K562 (cell line): ENCODE measurements around the gene GGT6. TPM values are rescaled to one million over a fixed set of nuclear protein-coding genes. Genes with fewer than 3 reads are reported as not detected.
A peak's percentile ranks its signal among the peaks of the same experiment; 100 is the strongest.

ENCODE experiments used
- ATAC-seq: fragments of 200-7000 bp; cut with Tn5 transposase; 3 replicates; pipeline ENCODE4 v1.9.1; 2020; ENCODE audit warnings: moderate library complexity
- BruUV-seq: library from RNA; stranded (reverse); fragments of 400-500 nt; replicated peaks from 2 replicates; lab custom pipeline; 2021; lab: Mats Ljungman, UMichigan
- CTCF ChIA-PET: fragments of 300-600 bp; formaldehyde crosslinking; extraction: SDS; loops from one replicate; lab custom pipeline; 2021; ENCODE audit warnings: low intra/inter-chr PET ratio; lab: Yijun Ruan, JAX
- POLR2A ChIA-PET: fragments of 300-600, 350-650 bp; sonication (Branson Sonifier 250); formaldehyde crosslinking; extraction: SDS; loops from one replicate; lab custom pipeline; 2021; ENCODE audit warnings: antibody characterized with exemption, inconsistent platforms; lab: Yijun Ruan, JAX
- DNase-seq, 4 experiments: peaks; one replicate each; pipeline versions ENCODE4 v3.0.0 to v3.0.0-alpha.2; 2011 to 2018; ENCODE audit warnings: low spot score in 3 of 4, mixed read lengths in 3 of 4; ENCODE audit errors: extremely low read depth in 1 of 4
- FAIRE-seq: peaks from 2 replicates; lab custom pipeline; 2011; peaks lifted over from hg19 to GRCh38; lab: Jason Lieb, UNC
- H2AFZ ChIP-seq: 2 replicates; pipeline ENCODE4 v1.6.0; 2011; ENCODE audit warnings: low read depth, low read length, control low read depth, inconsistent platforms
- H3K27ac ChIP-seq: fragments of 200-600 bp; 3 replicates; pipeline ENCODE4 v1.8.0; 2011; ENCODE audit warnings: low read depth, mild to moderate bottlenecking, control low read depth, inconsistent platforms, low read length, moderate library complexity, mixed read lengths; ENCODE audit errors: extremely low read depth
- H3K27me3 ChIP-seq, 2 experiments: fragments of 300-600 bp in 1 of 2; 2 replicates in 1 of 2; 3 replicates in 1 of 2; pipeline versions ENCODE4 v1.6.0 to v1.8.0; 2011; ENCODE audit warnings: inconsistent platforms in 2 of 2, low read length in 2 of 2, mild to moderate bottlenecking in 1 of 2, mixed read lengths in 1 of 2, moderate library complexity in 1 of 2; ENCODE audit not compliant: control insufficient read depth in 2 of 2, insufficient read depth in 2 of 2
- H3K36me3 ChIP-seq: fragments of 300-600 bp; 3 replicates; pipeline ENCODE4 v1.8.0; 2011; ENCODE audit warnings: mild to moderate bottlenecking, low read length, inconsistent platforms; ENCODE audit not compliant: control insufficient read depth, insufficient read depth
- H3K4me1 ChIP-seq, 2 experiments: fragments of 200-600 bp in 1 of 2; replicated peaks in 1 of 2; 2 replicates in 1 of 2; 3 replicates in 1 of 2; pipeline versions ENCODE4 v1.5.1 to v1.8.0; 2011; ENCODE audit warnings: inconsistent platforms in 2 of 2, low read length in 2 of 2, mild to moderate bottlenecking in 1 of 2, mixed read lengths in 1 of 2, moderate library complexity in 1 of 2; ENCODE audit not compliant: control insufficient read depth in 2 of 2, insufficient read depth in 2 of 2
- H3K4me2 ChIP-seq: 2 replicates; pipeline ENCODE4 v1.6.1; 2011; ENCODE audit warnings: low read length, control low read depth, inconsistent platforms, mixed read lengths; ENCODE audit not compliant: insufficient read depth
- H3K4me3 ChIP-seq: fragments of 200-600 bp; sonication (generic), shearing (Covaris generic); 2 replicates; pipeline ENCODE4 v1.5.1; 2016; ENCODE audit warnings: control low read depth, inconsistent platforms
- H3K79me2 ChIP-seq: fragments of 200-600 bp; 3 replicates; pipeline ENCODE4 v1.8.0; 2011; ENCODE audit warnings: low read length, inconsistent platforms; ENCODE audit not compliant: control insufficient read depth, insufficient read depth
- H3K9ac ChIP-seq, 2 experiments: 2 replicates each; pipeline versions ENCODE4 v1.6.0 to v1.6.1; 2011; ENCODE audit warnings: low read depth in 2 of 2, low read length in 2 of 2, control low read depth in 1 of 2, inconsistent platforms in 1 of 2, mild to moderate bottlenecking in 1 of 2, mixed read lengths in 1 of 2; ENCODE audit not compliant: insufficient read depth in 1 of 2
- H3K9me1 ChIP-seq: one replicate; pipeline ENCODE4 v1.6.0; 2011; ENCODE audit warnings: inconsistent platforms, mild to moderate bottlenecking, low read length, moderate library complexity; ENCODE audit not compliant: control insufficient read depth, insufficient read depth
- H3K9me3 ChIP-seq: replicated peaks from 2 replicates; pipeline ENCODE4 v1.5.1; 2011; ENCODE audit warnings: low read depth, low read length, inconsistent platforms; ENCODE audit not compliant: control insufficient read depth, insufficient read depth
- H4K20me1 ChIP-seq: replicated peaks from 2 replicates; pipeline ENCODE4 v1.6.1; 2011; ENCODE audit warnings: low read length, inconsistent platforms, mixed read lengths; ENCODE audit not compliant: control insufficient read depth, insufficient read depth
- BHLHE40 ChIP-seq: IDR thresholded peaks from 2 replicates; pipeline ENCODE4 v1.6.1; 2011; ENCODE audit warnings: low read length, improper control_type of control experiment
- CREB1 ChIP-seq, 2 experiments: sonication (generic) in 1 of 2; formaldehyde crosslinking in 1 of 2; IDR thresholded peaks; 2 replicates each; pipeline versions ENCODE4 v1.6.1 to v1.8.0; 2012 to 2022; ENCODE audit warnings: inconsistent platforms in 1 of 2, mild to moderate bottlenecking in 1 of 2, missing genetic modification reagents in 1 of 2, moderate library complexity in 1 of 2
- CSDE1 ChIP-seq, 2 experiments: fragments of 450-650 bp; IDR thresholded peaks; 2 replicates each; pipeline ENCODE4 v1.6.1; 2016; ENCODE audit warnings: mild to moderate bottlenecking in 1 of 2
- E2F3 ChIP-seq: fragments of 250-450 bp; sonication (Bioruptor Pico); IDR thresholded peaks from 2 replicates; pipeline ENCODE4 v1.4.0; 2020; ENCODE audit warnings: mild to moderate bottlenecking
- ELF2 ChIP-seq: fragments of 250-450 bp; sonication (Bioruptor Pico); IDR thresholded peaks from 2 replicates; pipeline ENCODE4 v1.5.0; 2021; ENCODE audit warnings: mild to moderate bottlenecking
- GATA2 ChIP-seq: sonication (generic); formaldehyde crosslinking; IDR thresholded peaks from 2 replicates; pipeline ENCODE4 v1.4.0; 2020; ENCODE audit warnings: mild to moderate bottlenecking, missing genetic modification reagents
- HLTF ChIP-seq: fragments of 450-650 bp; IDR thresholded peaks from 2 replicates; pipeline ENCODE4 v1.6.1; 2016
- HNRNPK ChIP-seq: fragments of 200-400 bp; formaldehyde crosslinking; IDR thresholded peaks from one replicate; pipeline ENCODE4 v1.6.1; 2018; ENCODE audit warnings: mild to moderate bottlenecking, low read depth, low read length; ENCODE audit not compliant: poor library complexity, severe bottlenecking
- JUNB ChIP-seq: fragments of 450-650 bp; formaldehyde crosslinking; conservative IDR thresholded peaks from 2 replicates; pipeline ENCODE4 v1.4.0; 2020; ENCODE audit warnings: mild to moderate bottlenecking
- NFIC ChIP-seq: fragments of 450-650 bp; IDR thresholded peaks from 2 replicates; pipeline ENCODE4 v1.6.1; 2017; ENCODE audit warnings: mild to moderate bottlenecking, inconsistent platforms
- PBX2 ChIP-seq, 2 experiments: IDR thresholded peaks in 1 of 2; conservative IDR thresholded peaks in 1 of 2; 2 replicates each; pipeline ENCODE4 v1.6.1; 2016; ENCODE audit warnings: low read depth in 2 of 2, mild to moderate bottlenecking in 1 of 2, missing compliant biosample characterization in 1 of 2, missing genetic modification characterization in 1 of 2, moderate library complexity in 1 of 2
- SIN3A ChIP-seq, 2 experiments: fragments of 150-350 bp in 1 of 2; IDR thresholded peaks; 2 replicates each; pipeline ENCODE4 v1.6.1; 2011 to 2016; ENCODE audit warnings: borderline replicate concordance in 2 of 2, low read depth in 2 of 2, low read length in 2 of 2, mild to moderate bottlenecking in 2 of 2, moderate library complexity in 2 of 2; ENCODE audit not compliant: control insufficient read depth in 1 of 2
- SMAD4 ChIP-seq: fragments of 250-450 bp; sonication (Bioruptor Pico); conservative IDR thresholded peaks from 2 replicates; pipeline ENCODE4 v1.8.0; 2021; ENCODE audit warnings: inconsistent platforms, mild to moderate bottlenecking, moderate library complexity
- XRCC4 ChIP-seq: IDR thresholded peaks from one replicate; pipeline ENCODE4 v1.6.1; 2011; ENCODE audit not compliant: insufficient read depth, insufficient read length; ENCODE audit errors: extremely low read depth
- XRCC5 ChIP-seq: fragments of 200-400 bp; formaldehyde crosslinking; IDR thresholded peaks from 2 replicates; pipeline ENCODE4 v1.6.1; 2017; ENCODE audit warnings: low read depth, mild to moderate bottlenecking, low read length
- ZBTB1 ChIP-seq: sonication (generic); formaldehyde crosslinking; IDR thresholded peaks from 2 replicates; pipeline ENCODE4 v1.8.1; 2023; ENCODE audit warnings: missing genetic modification reagents, low read depth, mild to moderate bottlenecking, borderline replicate concordance
- ZNF174 ChIP-seq: fragments of 250-450 bp; sonication (Bioruptor Pico); IDR thresholded peaks from 2 replicates; pipeline ENCODE4 v1.4.0; 2020; ENCODE audit warnings: mild to moderate bottlenecking
- ZNF24 ChIP-seq: fragments of 450-650 bp; IDR thresholded peaks from 2 replicates; pipeline ENCODE4 v1.6.1; 2016
- ZNF431 ChIP-seq: sonication (generic); formaldehyde crosslinking; IDR thresholded peaks from 2 replicates; pipeline ENCODE4 v1.8.0; 2022; ENCODE audit warnings: mild to moderate bottlenecking, missing genetic modification reagents
- ZNF445 ChIP-seq: fragments of 250-450 bp; sonication (Bioruptor Pico); IDR thresholded peaks from 2 replicates; pipeline ENCODE4 v1.4.0; 2020; ENCODE audit warnings: low read depth, mild to moderate bottlenecking, moderate library complexity
- ZNF511 ChIP-seq: sonication (generic); formaldehyde crosslinking; IDR thresholded peaks from 2 replicates; pipeline ENCODE4 v1.8.0; 2022; ENCODE audit warnings: mild to moderate bottlenecking, missing genetic modification reagents
- WGBS: fragments of 100-300 bp; shearing (Covaris generic); methylation state at CpG from one replicate; pipeline ENCODE4 v1.1.6; 2016; ENCODE audit warnings: low coverage, mixed read lengths; ENCODE audit not compliant: insufficient coverage; ENCODE audit errors: missing lambda C conversion rate; 5-methylcytosine and 5-hydroxymethylcytosine counted together
- in situ Hi-C: fragments of 300-500 bp; cut with MboI; formaldehyde crosslinking; loops from 4 replicates; pipeline ENCODE4 v1.15.0; 2018; ENCODE audit warnings: inconsistent platforms, mixed read lengths
- intact Hi-C: fragments of 100-400 bp; cut with micrococcal nuclease; formaldehyde crosslinking; loops from 2 replicates; pipeline ENCODE4 v1.14.2; 2022
- polyA plus RNA-seq, 8 experiments: library from polyadenylated mRNA; depleted of rRNA in 4 of 8; stranded (reverse) in 5 of 8; unstranded in 3 of 8; fragments of >200 nt; fragmentation: Nextera tagmentation in 2 of 8; fragmentation: Illumina TruSeq in 1 of 8; extraction: Ambion mirVana in 2 of 8; extraction: Trizol in 1 of 8; gene quantifications; 2 replicates each; pipeline versions ENCODE4 v1.2.1 to v1.2.3, GENCODE V29; 2011 to 2014; ENCODE audit warnings: inconsistent platforms in 1 of 8, missing spikeins in 1 of 8
- total RNA-seq, 7 experiments: library from RNA; depleted of rRNA in 6 of 7; stranded (reverse); fragments of >200 nt in 6 of 7; fragmentation: Illumina TruSeq in 2 of 7; extraction: Trizol in 2 of 7; gene quantifications; 2 replicates each; pipeline versions ENCODE4 v1.2.1 to v1.2.3, GENCODE V29; 2011 to 2021; ENCODE audit warnings: low replicate concordance in 1 of 7

GGT6 gene
- total and polyA plus RNA-seq, 9 of the 15 experiments (the other 6 are each of a cell fraction or from before 2014, with no cell fraction given), result 0.09 TPM; not detected in 8

- H3K36me3 ChIP-seq, result no peaks in the 10 kb centered on the region
- CTCF ChIA-PET, result no interaction called here
- TF ChIP-seq XRCC4 (no peak), JUNB (CRISPR knock-in tag) (no peak), XRCC5 (no peak), PBX2 (CRISPR knock-in tag; IDR thresholded peaks at IDR 0.05; ENCODE audit: low read depth) (no peak), PBX2 (tag; conservative IDR thresholded peaks at IDR 0.05; ENCODE audit: low read depth) (peak; percentile 45), HLTF (no peak), ZNF511 (CRISPR knock-in tag) (no peak), ZNF431 (no peak), NFIC (peak; percentile 51; the same call in 1 of the 2 replicates), SMAD4 (CRISPR knock-in tag) (no peak), ELF2 (no peak), E2F3 (CRISPR knock-in tag) (no peak), HNRNPK (no peak), ZBTB1 (CRISPR knock-in tag) (no peak), ZNF174 (no peak), ZNF445 (CRISPR knock-in tag) (no peak), GATA2 (no peak), CSDE1 (IDR thresholded peaks at IDR 0.05) (no peak), ZNF24 (no peak), BHLHE40 (0 out of 2 replicates have a peak, but pooled peaks have one; percentile 3), SIN3A (IDR thresholded peaks at IDR 0.05; ENCODE audit: borderline replicate concordance in 2 of 2, control insufficient read depth in 1 of 2, low read depth in 2 of 2, low read length in 2 of 2) (no peak), CREB1 (IDR thresholded peaks at IDR 0.05) (no peak), CREB1 (CRISPR knock-in tag; IDR thresholded peaks at IDR 0.05) (no peak)
Measured at GRCh38 chr17:4607773-4608187, 47.4 kb upstream of the GGT6 start.

More at GRCh38 chr17:4607773-4608187, 47.4 kb upstream of the GGT6 start:
- no peaks in the 10 kb centered on the region for H3K9me3 ChIP-seq
- in situ Hi-C loops, result no loop called here
- H2AFZ ChIP-seq, result no peak overlapping the region
- BruUV-seq, result no TSS peak
- H3K9me1 ChIP-seq, result no peaks in the 10 kb centered on the region
- 0 out of 2 replicates have a peak, but pooled peaks cover 6% of the 10 kb centered on the region for H4K20me1 ChIP-seq
- H3K79me2 ChIP-seq, result no peaks in the 10 kb centered on the region
- ATAC-seq, result no peak
- peaks cover 20 to 59% of the 10 kb centered on the region in 2 experiments for H3K27me3 ChIP-seq
- peaks cover 3 to 7% of the 10 kb centered on the region in 2 experiments; a peak in 3 of 5 replicates for H3K4me1 ChIP-seq
- DNase-seq, result peak in 2 of 4 experiments; percentile 25 to 53
- intact Hi-C loops, result no loop called here
- H3K27ac ChIP-seq, result no peak overlapping the region
- H3K9ac ChIP-seq, result no peak overlapping the region
- H3K4me2 ChIP-seq, result no peak overlapping the region
- WGBS, result 0% methylated on average over 8 of the region's 9 CpGs
- no peak overlapping the region for H3K4me3 ChIP-seq
- POLR2A ChIA-PET, result no interaction called here
- FAIRE-seq, result no peak
